ENCODE results near the gene ZBTB7C.

The ZBTB7C gene

GRCh38 chr18:48222118-48222517 lies 187.1 kb downstream of the ZBTB7C start:
- no peak overlapping the region for H3K9ac ChIP-seq (ENCODE audit: low read depth, low read length, poor library complexity, severe bottlenecking)
- no peaks in the 10 kb centered on the region for H3K79me2 ChIP-seq (ENCODE audit: insufficient read depth, low read length)
- no peaks in the 10 kb centered on the region for H3K27me3 ChIP-seq (ENCODE audit: insufficient read depth, low read length, poor library complexity, severe bottlenecking)
- no peaks in the 10 kb centered on the region for H3F3A ChIP-seq (ENCODE audit: low read depth)
- H3K4me1 ChIP-seq (ENCODE audit: insufficient read depth, low read length, poor library complexity, severe bottlenecking): peaks cover 27% of the 10 kb centered on the region
- H3K9me2 ChIP-seq (replicated peaks; ENCODE audit: low read depth, low read length): no peaks in the 10 kb centered on the region
- no peaks in the 10 kb centered on the region for H4K20me1 ChIP-seq (ENCODE audit: insufficient read depth, low read length, poor library complexity, severe bottlenecking)
- H2AFZ ChIP-seq (ENCODE audit: low read length): no peak overlapping the region; the same call in 1 of the 2 replicates
- TF ChIP-seq CTCF (conservative IDR thresholded peaks at IDR 0.05; ENCODE audit: low read length) (no peak), EZH2phosphoT487 (IDR thresholded peaks at IDR 0.05; ENCODE audit: borderline replicate concordance) (no peak)
- H3K36me3 ChIP-seq (ENCODE audit: insufficient read depth, low read length): no peaks in the 10 kb centered on the region
- peak overlapping the region; percentile 56 for H3K4me2 ChIP-seq (ENCODE audit: low read depth, low read length, poor library complexity, severe bottlenecking)
- peak overlapping the region; percentile 21 for H3K4me3 ChIP-seq (ENCODE audit: low read length, poor library complexity, severe bottlenecking)
- H3K9me3 ChIP-seq (ENCODE audit: insufficient read depth, low read depth, low read length): no peaks in the 10 kb centered on the region

- no peak for TF ChIP-seq EZH2phosphoT487 (IDR thresholded peaks at IDR 0.05; ENCODE audit: borderline replicate concordance)
- TF ChIP-seq CTCF (conservative IDR thresholded peaks at IDR 0.05; ENCODE audit: low read length): no peak
- Histone ChIP-seq H3K9ac (ENCODE audit: low read depth, low read length, poor library complexity, severe bottlenecking) (no peak overlapping the region), H3K4me2 (ENCODE audit: low read depth, low read length, poor library complexity, severe bottlenecking) (no peak overlapping the region), H3K9me2 (replicated peaks; ENCODE audit: low read depth, low read length) (no peaks in the 10 kb centered on the region), H3F3A (ENCODE audit: low read depth) (no peaks in the 10 kb centered on the region), H3K36me3 (ENCODE audit: insufficient read depth, low read length) (no peaks in the 10 kb centered on the region), H3K79me2 (ENCODE audit: insufficient read depth, low read length) (no peaks in the 10 kb centered on the region), H3K4me3 (ENCODE audit: low read length, poor library complexity, severe bottlenecking) (no peak overlapping the region), H4K20me1 (ENCODE audit: insufficient read depth, low read length, poor library complexity, severe bottlenecking) (no peaks in the 10 kb centered on the region), H2AFZ (ENCODE audit: low read length) (no peak overlapping the region), H3K9me3 (ENCODE audit: insufficient read depth, low read depth, low read length) (no peaks in the 10 kb centered on the region), H3K27me3 (ENCODE audit: insufficient read depth, low read length, poor library complexity, severe bottlenecking) (no peaks in the 10 kb centered on the region), H3K4me1 (ENCODE audit: insufficient read depth, low read length, poor library complexity, severe bottlenecking) (peaks cover 24% of the 10 kb centered on the region)
Observed at GRCh38 chr18:48219810-48220499, 189.2 kb downstream of the ZBTB7C start.

- Histone ChIP-seq H3F3A (ENCODE audit: low read depth) (no peaks in the 10 kb centered on the region), H3K4me3 (ENCODE audit: low read length, poor library complexity, severe bottlenecking) (no peak overlapping the region), H3K4me2 (ENCODE audit: low read depth, low read length, poor library complexity, severe bottlenecking) (no peak overlapping the region), H2AFZ (ENCODE audit: low read length) (no peak overlapping the region), H3K27me3 (ENCODE audit: insufficient read depth, low read length, poor library complexity, severe bottlenecking) (no peaks in the 10 kb centered on the region), H3K9me2 (replicated peaks; ENCODE audit: low read depth, low read length) (no peaks in the 10 kb centered on the region), H3K79me2 (ENCODE audit: insufficient read depth, low read length) (no peaks in the 10 kb centered on the region), H4K20me1 (ENCODE audit: insufficient read depth, low read length, poor library complexity, severe bottlenecking) (no peaks in the 10 kb centered on the region), H3K9me3 (ENCODE audit: insufficient read depth, low read depth, low read length) (no peaks in the 10 kb centered on the region), H3K36me3 (ENCODE audit: insufficient read depth, low read length) (no peaks in the 10 kb centered on the region), H3K9ac (ENCODE audit: low read depth, low read length, poor library complexity, severe bottlenecking) (no peak overlapping the region), H3K4me1 (ENCODE audit: insufficient read depth, low read length, poor library complexity, severe bottlenecking) (peaks cover 24% of the 10 kb centered on the region)
- peak; percentile 34 for TF ChIP-seq CTCF (conservative IDR thresholded peaks at IDR 0.05; ENCODE audit: low read length)
- TF ChIP-seq EZH2phosphoT487 (IDR thresholded peaks at IDR 0.05; ENCODE audit: borderline replicate concordance): no peak
Observed at GRCh38 chr18:48219037-48219809, 190.0 kb downstream of the ZBTB7C start.

Measured in Loucy (cell line).